ENCODE data around the gene MIF.
"Not testable (repeated sequence)": the region's sequence is repeated elsewhere in the genome, so short reads cannot be mapped to it uniquely, and the experiment has no call there.

Gene MIF

DNA sequence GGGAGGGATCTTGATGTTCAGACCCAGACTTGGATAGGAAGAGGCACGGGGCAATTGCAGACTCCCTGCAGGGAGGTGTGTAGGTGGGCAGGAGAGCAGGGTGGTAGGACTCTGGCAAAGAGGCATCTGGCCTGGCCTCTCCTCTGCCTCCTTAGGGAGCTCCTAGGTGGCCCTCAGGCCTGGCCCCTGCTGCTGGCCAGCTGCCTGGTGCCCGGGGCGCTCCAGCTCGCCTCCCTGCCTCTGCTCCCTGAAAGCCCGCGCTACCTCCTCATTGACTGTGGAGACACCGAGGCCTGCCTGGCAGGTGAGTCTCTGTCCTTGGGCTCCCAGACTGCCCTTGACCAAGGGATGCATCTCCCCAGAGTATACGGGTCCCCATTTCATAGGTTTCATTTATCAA lies 16.6 kb upstream of the MIF start:
- DNase-seq: no peak

DNA sequence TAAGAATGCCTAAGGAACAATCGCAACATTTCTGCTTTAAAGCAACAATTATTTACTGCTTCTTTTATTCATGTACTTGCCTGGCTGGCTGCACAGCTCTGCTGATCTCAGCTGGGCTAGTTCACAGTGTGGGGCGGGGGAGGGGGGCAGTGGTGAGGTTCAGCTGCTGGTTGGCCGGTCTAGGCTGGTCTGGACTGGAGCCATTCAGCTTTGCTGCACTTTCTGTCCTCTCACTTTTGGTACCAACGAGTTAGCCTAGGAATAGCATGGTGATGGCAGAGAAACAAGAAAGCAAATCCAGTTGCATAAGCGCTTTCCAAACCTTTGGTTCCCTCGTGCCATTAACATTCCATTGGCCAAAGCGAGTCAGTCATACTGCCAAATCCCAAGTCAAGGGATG lies 16.0 kb upstream of the MIF start:
- DNase-seq: no peak

DNA sequence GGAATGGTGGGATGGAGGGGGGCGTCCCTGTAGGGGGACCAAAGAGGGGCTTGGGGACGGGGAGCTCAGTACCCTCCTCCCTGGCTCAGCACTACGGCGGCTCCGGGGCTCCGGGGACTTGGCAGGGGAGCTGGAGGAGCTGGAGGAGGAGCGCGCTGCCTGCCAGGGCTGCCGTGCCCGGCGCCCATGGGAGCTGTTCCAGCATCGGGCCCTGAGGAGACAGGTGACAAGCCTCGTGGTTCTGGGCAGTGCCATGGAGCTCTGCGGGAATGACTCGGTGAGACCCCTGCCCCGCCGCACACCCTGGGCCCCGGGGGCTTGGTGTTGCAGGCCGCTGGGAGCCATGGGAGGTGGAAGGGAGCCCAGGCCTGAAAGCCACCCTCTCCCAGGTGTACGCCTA lies 11.8 kb upstream of the MIF start:
- DNase-seq: no peak

DNA sequence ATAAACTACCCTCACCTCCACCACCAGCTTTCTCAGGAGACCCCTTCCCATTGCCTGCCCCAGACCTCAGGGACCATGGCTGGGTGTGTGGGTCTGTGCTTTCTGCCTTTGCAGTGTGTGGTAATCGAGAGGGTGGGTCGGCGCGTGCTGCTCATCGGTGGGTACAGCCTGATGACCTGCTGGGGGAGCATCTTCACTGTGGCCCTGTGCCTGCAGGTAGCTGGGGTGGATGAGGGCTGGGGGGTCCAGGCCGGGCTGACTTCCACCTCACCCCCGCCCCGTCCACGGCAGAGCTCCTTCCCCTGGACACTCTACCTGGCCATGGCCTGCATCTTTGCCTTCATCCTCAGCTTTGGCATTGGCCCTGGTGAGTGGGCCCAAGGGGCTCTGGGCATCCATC lies 10.5 kb upstream of the MIF start:
- DNase-seq: no peak

DNA sequence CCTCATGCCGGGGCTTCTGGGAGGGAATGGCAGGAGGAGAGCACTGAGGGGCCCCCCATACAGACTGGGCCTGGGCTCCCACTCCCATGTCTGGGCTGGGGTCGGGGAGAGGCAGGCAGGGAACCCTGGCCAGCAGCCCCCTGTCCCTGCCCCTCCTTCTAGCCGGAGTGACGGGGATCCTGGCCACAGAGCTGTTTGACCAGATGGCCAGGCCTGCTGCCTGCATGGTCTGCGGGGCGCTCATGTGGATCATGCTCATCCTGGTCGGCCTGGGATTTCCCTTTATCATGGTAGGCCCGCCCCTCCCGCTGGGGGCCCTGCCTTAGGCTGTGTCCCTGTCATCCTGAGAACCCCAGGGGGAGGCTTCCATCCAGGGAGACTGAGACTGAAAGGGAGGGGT lies 10.0 kb upstream of the MIF start:
- DNase-seq: no peak

DNA sequence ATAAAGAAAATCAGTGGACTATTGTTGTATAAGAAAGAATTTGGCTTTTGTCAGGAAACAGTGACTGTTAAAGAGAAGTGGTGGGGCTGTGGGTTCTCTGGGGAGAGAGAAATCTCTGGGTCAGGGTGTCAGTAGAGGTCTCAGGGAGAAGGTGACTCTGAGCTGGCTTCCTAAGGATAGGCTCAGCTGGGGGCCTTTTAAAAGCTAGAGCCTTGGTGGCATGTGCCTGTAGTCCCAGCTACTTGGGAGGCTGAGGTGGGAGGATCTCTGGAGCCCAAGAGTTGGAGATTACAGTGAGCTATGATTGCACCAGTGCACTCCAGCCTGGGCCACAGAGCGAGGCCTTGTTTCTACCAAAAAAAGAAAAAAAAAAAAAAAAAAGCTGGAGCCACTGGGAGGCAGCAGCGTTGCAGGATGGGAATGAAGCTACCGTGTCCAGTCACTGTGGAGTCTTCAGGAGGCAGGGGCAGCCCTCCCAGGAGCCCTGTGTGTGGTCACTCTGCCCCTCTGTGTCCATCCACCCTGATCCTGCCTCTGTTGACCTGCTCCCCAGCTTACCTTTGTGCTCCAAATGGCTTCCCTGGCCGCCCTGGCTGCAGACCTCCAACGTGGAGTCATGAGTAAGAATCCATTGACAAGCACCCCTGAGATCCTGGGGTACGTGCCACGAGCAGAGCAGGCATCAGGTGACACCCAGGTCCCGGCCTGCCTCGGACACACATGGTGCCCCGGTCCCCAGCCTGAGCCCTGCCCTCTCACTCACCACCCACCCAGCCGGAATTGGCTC lies 5.4 kb upstream of the MIF start:
- DNase-seq: no peak

DNA sequence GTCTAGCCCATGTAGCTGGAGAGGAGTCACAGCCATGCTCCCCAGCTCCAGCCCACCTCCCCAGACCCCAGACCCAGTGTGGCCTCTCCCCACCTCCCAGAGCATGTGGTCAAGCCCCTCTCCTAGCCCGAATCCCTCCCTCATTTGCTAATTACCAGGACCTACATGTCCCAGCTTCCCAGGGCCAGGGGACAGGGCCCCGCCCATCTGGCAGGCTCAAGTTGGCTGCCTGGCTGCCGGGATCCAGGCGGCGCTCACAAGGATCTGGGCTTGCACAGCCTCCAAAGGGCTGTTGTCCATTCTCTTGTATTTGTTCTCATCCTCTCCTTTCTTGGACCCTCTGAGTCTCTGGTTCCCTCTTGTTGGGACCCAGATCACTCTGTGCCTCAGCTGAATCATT lies 4.6 kb upstream of the MIF start:
- DNase-seq: no peak

DNA sequence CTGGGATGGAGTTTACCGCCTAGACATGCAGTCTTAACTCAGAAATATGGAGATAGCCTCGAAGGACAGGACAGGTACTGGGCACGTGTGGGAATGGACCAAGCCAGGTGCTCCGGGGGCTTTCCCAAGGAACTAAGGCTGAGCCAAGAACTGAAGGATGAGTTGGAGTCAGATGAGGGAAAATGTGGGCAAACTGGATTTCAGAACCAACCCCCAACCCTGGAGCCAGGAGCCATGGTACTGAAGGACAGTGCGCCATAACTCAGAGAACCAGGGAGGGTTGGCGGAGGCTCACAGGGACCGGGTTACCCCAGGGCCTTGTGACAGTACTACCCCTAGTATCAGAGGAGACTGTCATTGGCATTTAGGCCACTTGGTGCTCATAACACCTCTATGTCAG lies 2.5 kb upstream of the MIF start:
- no peak for DNase-seq

DNA sequence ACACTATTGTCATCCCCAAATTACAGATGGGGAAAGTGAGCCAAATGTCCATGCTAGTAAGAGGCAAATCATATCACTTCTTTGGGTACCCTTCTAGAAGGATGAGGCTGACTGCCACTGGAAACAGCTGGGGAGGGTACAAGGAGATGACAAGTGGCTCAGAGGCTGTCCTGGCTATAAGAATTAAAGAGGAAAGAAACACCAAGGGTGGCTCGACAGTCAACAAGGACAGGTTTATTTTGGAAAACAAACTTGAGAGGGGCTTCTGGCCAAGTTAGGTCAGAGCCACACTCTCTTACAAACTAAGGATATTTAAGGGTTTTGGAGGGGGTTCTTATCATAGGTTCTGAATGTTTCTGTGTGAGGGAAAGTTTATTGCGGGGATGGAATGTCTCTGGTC lies 2.1 kb upstream of the MIF start:
- no peak for DNase-seq

DNA sequence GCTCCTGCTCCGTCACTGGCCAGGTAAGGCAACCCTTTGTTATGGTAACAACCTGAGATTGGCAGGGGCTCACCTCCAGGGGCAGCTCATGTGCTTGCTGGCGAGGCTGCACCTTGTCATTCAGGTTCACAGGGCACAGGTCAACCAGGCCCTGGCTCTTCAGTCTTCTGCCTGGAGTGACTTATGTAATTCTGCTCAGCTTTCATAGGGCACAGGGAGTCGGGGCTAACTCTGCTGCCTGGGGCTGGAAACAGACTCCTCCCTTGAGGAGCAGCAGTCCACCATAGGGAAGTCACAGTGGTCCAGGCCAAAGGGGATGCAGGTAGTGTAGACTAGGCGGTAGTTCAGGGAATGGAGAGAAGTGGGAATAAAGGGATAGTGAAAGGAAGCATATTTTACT lies 1.5 kb upstream of the MIF start:
- DNase-seq: no peak

DNA sequence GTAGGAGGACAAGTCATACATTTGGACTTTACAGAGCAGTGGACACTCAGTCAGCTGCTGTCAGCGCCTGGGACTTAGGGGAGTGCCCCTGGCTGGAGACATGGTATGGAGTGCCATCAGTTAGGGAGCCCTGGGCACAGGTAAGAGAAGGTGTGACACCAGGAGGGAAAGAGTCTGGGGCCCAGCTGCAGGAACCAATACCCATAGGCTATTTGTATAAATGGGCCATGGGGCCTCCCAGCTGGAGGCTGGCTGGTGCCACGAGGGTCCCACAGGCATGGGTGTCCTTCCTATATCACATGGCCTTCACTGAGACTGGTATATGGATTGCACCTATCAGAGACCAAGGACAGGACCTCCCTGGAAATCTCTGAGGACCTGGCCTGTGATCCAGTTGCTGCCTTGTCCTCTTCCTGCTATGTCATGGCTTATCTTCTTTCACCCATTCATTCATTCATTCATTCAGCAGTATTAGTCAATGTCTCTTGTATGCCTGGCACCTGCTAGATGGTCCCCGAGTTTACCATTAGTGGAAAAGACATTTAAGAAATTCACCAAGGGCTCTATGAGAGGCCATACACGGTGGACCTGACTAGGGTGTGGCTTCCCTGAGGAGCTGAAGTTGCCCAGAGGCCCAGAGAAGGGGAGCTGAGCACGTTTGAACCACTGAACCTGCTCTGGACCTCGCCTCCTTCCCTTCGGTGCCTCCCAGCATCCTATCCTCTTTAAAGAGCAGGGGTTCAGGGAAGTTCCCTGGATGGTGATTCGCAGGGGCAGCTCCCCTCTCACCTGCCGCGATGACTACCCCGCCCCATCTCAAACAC lies 850 bp upstream of the MIF start:
- DNase-seq: no peak

DNA sequence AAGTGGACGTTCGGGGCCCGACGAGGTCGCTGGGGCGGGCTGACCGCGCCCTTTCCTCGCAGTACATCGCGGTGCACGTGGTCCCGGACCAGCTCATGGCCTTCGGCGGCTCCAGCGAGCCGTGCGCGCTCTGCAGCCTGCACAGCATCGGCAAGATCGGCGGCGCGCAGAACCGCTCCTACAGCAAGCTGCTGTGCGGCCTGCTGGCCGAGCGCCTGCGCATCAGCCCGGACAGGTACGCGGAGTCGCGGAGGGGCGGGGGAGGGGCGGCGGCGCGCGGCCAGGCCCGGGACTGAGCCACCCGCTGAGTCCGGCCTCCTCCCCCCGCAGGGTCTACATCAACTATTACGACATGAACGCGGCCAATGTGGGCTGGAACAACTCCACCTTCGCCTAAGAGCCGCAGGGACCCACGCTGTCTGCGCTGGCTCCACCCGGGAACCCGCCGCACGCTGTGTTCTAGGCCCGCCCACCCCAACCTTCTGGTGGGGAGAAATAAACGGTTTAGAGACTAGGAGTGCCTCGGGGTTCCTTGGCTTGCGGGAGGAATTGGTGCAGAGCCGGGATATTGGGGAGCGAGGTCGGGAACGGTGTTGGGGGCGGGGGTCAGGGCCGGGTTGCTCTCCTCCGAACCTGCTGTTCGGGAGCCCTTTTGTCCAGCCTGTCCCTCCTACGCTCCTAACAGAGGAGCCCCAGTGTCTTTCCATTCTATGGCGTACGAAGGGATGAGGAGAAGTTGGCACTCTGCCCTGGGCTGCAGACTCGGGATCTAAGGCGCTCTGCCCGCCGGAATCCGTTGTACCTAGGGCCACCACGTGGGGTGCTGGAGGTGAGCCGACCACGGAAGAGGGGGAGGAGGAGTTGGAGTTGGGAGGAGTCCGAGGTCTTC lies 771 bp downstream of the MIF start:
- peak; percentile 46 for DNase-seq

DNA sequence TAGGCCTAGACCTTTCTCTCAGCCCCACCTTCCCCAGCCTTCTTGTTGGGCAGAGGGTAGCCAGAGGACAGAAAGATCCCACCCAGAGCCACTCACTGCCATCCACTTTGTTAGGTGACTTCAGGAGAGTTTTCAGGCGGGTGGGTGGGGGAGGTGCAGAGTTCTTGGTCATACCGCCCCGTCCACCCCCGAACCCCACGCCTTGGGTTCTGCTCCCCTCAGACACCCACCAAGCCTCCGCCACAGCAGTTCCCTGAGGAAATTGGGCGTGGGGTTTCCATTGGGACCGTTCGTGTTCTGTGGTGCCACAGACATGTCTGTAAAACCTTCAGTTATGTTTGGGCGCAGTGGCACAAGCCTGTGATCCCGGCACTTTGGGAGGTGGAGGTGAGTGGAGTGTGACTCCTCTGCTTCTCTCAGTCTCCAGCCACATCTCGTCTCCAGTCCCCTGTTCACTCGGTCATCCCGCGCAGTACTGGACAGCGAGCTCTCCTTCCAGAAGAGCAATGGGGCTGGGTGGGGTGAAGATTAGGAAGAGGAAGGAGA lies 1.5 kb downstream of the MIF start:
- no peak for DNase-seq

DNA sequence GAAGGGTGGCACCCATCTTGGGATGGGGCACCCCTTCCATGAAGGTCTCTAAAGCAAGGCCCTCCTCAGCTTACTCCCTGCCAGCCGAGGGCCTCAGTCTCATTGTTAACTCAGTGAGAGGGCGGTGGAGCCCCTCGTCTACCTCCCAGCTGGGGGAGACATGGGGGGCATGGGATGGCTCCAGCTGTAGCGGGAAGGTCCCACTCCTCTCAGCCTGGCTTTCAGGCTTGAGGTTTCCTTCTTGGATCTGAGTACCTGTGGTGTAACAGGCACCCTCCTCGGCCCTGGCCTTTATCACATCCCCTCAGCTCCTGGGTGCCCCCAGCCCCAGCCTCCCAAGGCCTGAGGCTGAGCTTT lies 2.0 kb downstream of the MIF start:
- no peak for DNase-seq

DNA sequence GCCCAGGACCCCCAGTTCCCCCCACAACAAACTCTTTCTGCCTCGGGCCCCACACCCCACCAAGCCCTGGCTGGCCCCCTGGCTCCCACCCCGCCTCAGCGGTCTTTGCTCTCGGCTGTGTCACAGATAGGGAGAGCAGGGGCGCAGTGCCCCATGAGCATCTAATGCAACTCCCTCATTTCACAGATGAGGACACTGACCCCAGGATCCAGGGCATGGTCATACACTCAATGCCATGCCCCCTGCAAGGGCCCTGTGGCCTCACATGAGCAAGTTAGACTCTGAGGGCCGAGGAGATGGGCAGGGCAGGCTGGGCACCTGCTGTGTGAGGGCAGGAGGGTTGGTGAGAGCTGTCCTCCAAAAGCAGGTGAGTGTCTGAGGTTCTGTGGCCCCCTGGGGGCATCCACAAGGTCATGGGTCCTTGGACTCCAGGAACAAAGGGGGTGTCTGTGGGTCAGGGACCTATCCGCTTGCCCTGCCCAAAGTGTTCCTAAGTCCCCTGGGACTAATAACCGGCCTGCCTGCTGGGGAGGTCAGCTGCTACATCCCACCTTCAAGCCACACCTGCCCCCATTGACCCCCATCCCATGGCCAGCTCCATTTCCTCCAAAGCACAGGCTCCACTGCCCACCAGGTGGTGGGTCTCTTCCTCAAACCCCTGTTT lies 2.5 kb downstream of the MIF start:
- DNase-seq: no peak

DNA sequence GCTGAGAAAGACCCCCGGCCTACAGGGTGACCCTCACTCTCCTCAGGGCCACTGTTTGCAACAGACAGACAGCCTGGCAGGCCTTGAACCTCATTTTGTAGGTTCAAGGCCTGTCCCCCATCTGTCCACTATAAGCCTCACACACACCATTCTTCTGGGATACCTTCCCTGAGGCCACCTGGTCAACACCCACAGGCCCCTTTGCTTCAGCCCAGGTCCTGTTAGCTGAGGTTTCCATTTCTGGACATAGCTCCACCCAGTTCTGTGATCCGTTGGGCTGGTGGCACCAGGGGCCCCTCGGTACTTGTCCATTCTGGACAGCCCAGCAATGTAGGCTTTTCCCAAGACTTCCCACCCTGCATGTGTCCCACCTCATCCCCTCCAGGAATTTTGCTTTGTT lies 3.1 kb downstream of the MIF start:
- DNase-seq: no peak

DNA sequence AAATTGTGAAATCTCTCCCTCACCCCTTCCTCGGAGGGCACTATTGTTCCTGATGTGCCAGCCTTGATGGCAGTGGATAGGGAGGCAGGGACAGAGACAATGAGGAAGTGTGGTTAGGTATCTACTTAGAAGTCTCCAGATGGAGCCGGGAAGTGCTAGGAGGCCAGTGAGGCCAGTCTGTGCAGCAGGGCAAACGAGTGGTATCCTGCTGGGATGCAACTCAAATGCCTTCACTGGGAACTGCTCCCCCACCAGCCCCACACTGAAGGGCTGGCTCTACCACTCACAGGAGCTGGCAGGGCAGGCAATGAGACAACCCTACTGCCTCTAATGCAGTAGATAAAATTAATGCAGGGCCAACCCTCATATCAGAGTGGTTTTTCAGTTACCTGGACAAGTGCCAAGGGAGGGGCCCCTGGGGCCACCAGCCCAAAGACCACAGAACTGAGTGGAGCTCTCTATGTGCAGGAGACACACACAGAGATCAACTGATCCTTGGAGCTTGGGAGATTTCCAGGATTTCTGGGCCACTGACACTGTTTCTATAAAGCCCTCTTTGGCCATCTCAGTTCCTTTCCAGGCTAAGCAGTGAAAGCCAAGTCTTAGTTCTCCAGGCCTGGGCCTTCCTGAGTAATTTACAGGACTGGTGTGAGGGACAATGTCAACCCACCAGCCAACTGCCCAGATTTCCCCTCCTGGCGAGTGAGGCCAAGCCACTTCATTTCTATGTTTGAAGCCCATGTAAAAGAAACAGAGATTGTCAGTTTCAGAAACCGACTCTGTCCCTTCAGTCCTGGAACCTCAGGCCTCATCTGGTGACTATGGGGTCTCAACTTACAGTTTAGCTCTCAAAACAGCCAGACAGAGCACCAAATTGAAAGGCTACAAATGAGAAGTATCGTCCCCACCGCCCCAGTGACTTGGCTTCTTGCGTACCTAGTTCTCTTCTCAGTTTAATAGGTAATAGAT lies 4.1 kb downstream of the MIF start:
- no peak for DNase-seq

DNA sequence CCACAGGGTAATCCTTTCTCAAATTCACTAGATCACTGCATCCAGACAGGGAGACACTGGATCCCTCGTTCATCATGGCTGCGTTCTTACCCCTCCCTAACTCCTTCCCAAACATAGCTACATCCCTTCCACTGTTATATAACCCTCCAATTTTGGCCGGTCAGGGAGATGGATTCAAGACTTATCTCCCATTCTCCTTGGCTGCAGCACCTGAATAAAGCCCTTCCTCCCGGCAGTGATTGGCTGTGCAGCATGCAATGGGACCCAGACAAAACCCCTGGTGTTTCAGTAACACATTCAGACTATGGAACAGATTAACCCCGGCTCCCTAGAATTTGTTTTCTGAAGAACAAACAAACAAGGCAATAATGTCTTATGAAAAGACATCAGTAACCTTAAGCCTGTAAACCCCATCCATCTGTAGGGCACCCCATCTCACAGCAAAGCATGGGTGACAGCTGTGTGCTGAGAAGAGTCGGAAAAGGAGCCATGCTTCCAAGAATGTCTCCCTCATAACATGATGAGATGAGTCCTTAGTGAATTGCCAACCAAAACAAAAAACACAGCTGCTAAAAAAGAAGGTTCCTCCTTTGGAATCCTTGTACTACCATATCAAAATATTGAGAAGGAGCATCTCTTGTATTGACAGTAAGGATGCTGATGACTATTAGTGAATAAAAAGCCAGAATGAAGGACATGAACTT lies 5.0 kb downstream of the MIF start:
- no peak for DNase-seq

DNA sequence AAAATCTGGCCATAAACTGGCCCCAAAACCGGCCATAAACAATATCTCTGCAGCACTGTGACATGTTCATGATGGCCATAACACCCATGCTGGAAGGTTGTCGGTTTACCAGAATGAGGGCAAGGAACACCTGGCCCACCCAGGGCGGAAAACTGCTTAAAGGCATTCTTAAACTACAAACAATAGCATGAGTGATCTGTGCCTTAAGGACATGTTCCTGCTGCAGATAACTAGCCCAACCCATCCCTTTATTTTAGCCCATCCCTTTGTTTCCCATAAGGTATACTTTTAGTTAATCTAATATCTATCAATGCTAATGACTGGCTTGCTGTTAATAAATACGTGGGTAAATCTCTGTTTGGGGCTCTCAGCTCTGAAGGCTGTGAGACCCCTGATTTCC lies 6.0 kb downstream of the MIF start:
- DNase-seq: not testable (repeated sequence)

DNA sequence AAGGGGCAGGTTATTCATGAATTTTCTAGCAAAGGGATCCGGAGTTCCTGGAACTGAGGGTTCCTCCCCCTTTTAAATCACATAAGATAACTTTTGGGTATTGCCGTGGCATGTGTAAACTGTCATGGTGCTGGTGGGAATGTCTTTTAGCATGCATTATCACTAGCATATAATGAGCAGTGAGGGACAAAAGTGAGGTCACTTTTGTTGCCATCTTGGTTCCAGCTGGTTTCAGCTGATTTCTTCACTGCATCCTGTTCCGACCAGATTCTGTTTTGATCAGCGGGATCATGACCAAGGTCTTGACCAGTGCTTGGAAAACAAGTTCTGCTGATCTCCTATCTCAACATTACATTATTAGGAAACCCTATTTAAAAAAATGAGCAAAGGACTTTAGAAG lies 7.4 kb downstream of the MIF start:
- DNase-seq: no peak
